Measurements from ENCODE around the gene ZNF280B.

DNA sequence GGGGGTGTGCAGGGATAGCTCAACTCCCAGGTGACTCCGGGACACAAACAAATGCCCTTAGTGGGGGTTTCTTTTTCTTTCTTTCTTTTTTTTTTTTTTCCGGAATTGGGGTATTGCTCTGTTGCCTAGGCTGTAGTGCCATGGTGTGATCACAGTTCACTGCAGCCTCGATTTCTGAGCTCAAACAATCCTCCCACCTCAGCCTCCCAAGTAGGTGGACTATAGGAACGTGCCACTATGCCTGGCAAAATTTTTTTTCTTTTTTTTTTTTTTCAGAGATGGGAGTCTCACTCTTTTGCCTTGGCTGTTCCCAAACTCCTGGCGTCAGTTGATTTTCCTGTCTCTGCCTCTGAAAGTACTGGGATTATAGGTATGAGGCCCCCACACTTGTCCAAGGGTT, 25.3 kb upstream of the ZNF280B start:
- TF ChIP-seq, protein P1, sequence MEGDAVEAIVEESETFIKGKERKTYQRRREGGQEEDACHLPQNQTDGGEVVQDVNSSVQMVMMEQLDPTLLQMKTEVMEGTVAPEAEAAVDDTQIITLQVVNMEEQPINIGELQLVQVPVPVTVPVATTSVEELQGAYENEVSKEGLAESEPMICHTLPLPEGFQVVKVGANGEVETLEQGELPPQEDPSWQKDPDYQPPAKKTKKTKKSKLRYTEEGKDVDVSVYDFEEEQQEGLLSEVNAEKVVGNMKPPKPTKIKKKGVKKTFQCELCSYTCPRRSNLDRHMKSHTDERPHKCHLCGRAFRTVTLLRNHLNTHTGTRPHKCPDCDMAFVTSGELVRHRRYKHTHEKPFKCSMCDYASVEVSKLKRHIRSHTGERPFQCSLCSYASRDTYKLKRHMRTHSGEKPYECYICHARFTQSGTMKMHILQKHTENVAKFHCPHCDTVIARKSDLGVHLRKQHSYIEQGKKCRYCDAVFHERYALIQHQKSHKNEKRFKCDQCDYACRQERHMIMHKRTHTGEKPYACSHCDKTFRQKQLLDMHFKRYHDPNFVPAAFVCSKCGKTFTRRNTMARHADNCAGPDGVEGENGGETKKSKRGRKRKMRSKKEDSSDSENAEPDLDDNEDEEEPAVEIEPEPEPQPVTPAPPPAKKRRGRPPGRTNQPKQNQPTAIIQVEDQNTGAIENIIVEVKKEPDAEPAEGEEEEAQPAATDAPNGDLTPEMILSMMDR (IDR thresholded peaks at IDR 0.05), result no peak
- no peak for TF ChIP-seq POLR2A (IDR thresholded peaks at IDR 0.05)
